ENCODE measurements around the gene ZNF880. TPM values are rescaled to one million over a fixed set of nuclear protein-coding genes. Genes with fewer than 3 reads are reported as not detected.

ZNF880 gene
- 122 TPM for total RNA-seq

DNA sequence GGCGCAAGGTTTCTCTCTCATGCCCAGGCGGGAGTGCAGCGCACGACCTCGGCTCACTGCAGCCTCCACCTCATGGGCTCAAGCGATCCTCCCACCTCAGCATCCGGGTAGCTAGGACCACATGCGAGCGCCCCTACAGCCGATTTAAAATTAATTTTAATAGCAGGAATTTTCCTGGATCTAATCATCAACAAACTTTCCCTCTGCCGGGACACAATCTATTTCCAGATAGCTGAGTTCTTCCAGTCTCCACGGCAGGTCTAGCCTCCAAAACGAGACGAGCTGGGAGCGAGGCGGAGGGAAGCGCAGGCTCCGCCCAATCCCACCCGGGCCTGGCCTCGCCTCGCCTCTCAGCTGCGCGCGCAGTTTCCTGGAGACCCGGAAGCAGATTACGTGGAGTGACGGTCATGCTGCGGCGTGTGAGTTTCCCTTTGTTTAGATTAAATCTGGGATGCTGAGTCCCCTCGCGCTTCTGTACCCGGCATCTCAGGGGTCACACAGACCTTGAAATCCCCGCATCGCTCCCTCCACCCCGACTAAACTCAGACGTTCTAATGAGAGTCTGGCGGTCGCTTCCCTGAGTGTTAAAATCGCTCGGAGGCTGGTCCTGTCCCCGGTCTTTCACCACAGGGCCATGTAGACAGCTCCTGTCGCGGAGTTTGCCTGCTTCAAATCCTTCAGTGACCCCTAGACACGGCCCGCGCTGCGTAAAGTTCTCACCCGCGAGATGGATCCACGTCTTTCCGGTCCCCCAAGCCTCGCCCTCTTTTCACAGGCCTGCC, at the start of gene ZNF880:
TSS of gene ZNF880 (plus strand) at position 365 of the 782 bp plus-strand sequence. CDS start at position 408, 43 bp downstream.

DNA sequence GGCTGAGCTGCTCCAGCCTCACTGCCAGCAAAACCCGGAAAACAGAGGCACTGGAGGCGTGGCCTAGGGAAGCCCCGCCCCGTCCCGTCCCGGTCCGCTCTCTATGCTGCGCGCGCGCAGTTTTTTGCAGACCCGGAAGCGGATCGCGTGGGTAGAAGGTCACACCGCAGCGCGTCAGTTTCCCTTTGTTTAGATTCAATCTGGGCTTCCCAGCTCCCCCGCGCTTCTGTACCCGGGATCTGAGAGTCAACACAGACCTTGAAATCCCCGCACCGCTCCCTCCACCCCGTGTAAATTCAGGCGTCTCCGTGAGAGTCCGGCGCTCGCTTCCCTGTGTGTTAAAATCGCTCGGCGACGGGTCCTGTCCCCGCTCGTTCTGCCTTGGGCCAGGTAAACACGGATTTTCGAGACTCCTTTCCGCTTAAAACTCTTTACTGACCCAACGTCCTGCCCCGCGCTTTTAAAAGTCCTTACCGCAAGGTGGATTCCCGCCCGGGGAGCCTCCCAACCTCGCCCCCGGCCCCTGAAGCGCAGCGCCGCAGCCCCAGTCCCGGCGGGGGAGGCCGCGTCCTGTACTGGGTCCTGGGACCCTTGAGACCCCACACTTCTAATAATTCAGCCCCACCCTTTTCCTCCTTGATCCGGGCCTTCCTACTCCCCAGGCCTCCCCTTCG, 33.5 kb upstream of the ZNF880 start, which contains the start of gene ZNF610:
TSS of gene ZNF610 (plus strand) at position 127 of the 674 bp plus-strand sequence. CDS start 12,930 bp downstream, outside the sequence.

GRCh38 chr19:52397310-52398080, 27.8 kb downstream of the ZNF880 start, which contains the start of gene ZNF528:
Gene ZNF528 (plus strand): TSS chr19:52397849. CDS start chr19:52402014, 4,165 bp downstream.

GRCh38 chr19:52428937-52429336, 59.2 kb downstream of the ZNF880 start, which contains the start of gene ZNF534:
Gene ZNF534 (plus strand): TSS chr19:52429148. CDS start chr19:52431475, 2,327 bp downstream.

Small RNA genes lying within 50 kb of the gene (small RNA-seq; reads per million reads assigned to genes)
- gene AC010332.1 (ENCODE audit: low replicate concordance), result not detected

Other genes starting within 250 kb of the ZNF880 start
- gene ZNF616, start 230.0 kb upstream of the ZNF880 start, total RNA-seq, result 35.1 TPM
- gene ZNF836, start 198.3 kb upstream of the ZNF880 start, total RNA-seq, result 48.2 TPM
- 286 TPM for gene PPP2R1A, start 179.9 kb upstream of the ZNF880 start, total RNA-seq
- gene ZNF766, start 100.3 kb upstream of the ZNF880 start, total RNA-seq, result 19.1 TPM
- 14.7 TPM for gene ZNF480, start 72.8 kb upstream of the ZNF880 start, total RNA-seq
- gene ZNF610, start 33.7 kb upstream of the ZNF880 start, total RNA-seq, result 24.4 TPM
- 138 TPM for gene ZNF528, start 27.9 kb downstream of the ZNF880 start, total RNA-seq
- 9.4 TPM for gene ZNF534, start 59.2 kb downstream of the ZNF880 start, total RNA-seq
- 36.6 TPM for gene ZNF578, start 83.6 kb downstream of the ZNF880 start, total RNA-seq
- 48.5 TPM for gene ZNF808, start 157.7 kb downstream of the ZNF880 start, total RNA-seq
- gene ZNF701, start 200.4 kb downstream of the ZNF880 start, total RNA-seq, result 41.3 TPM